SH-SY5Y (cell line): ENCODE measurements around the gene ADORA2B.

Experiments used
- GATA2 ChIP-seq: IDR thresholded peaks from 2 replicates; pipeline ENCODE4 v1.6.1; 2011; ENCODE audit warnings: mild to moderate bottlenecking, low read depth, low read length
- GATA3 ChIP-seq: IDR thresholded peaks from 2 replicates; pipeline ENCODE4 v1.6.1; 2011; ENCODE audit warnings: low read depth, mild to moderate bottlenecking, low read length, moderate library complexity

DNA sequence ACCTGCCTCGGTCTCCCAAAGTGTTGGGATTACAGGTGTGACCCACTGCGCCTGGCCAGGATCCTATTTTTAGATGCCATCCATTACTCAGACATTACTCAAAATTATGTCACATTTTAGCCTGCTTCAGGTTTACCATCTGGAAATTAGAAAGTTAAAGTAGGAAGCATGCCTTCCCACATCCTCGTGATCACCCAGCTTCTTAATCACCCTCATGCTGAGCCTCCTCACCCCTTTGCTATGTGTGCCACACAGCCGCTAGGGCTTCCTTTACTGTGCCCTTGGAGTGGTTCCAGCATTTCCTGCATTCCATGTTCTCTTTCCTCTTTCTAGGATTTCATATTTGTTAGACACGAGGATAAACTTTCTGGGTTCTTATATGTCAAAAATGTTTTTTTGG lies 9.3 kb downstream of the ADORA2B start:
- TF ChIP-seq GATA2 (no peak), GATA3 (no peak)
